Measurements from ENCODE around the gene KRT25.

Gene KRT25

GRCh38 chr17:40718930-40719329 lies 36.2 kb downstream of the KRT25 start:
- Histone ChIP-seq H3K27me3 (ENCODE audit: low read depth, low read length) (no peaks in the 10 kb centered on the region), H3K4me1 (ENCODE audit: control insufficient read depth in 1 of 2, insufficient read depth in 2 of 2, low read length in 2 of 2) (no peaks in the 10 kb centered on the region)

GRCh38 chr17:40717776-40718175 lies 37.4 kb downstream of the KRT25 start:
- Histone ChIP-seq H3K4me1 (ENCODE audit: control insufficient read depth in 1 of 2, insufficient read depth in 2 of 2, low read length in 2 of 2) (no peaks in the 10 kb centered on the region), H3K27me3 (ENCODE audit: low read depth, low read length) (no peaks in the 10 kb centered on the region), H3K9me3 (ENCODE audit: control insufficient read depth in 1 of 2, low read length in 2 of 2) (no peaks in the 10 kb centered on the region), H3K36me3 (ENCODE audit: control insufficient read depth in 1 of 2, insufficient read depth in 2 of 2, low read length in 2 of 2) (no peaks in the 10 kb centered on the region), H3K27ac (ENCODE audit: low read length) (no peak overlapping the region), H3K4me3 (ENCODE audit: low read depth in 1 of 2, low read length in 2 of 2) (no peak overlapping the region)

More at GRCh38 chr17:40718930-40719329, 36.2 kb downstream of the KRT25 start:
- H3K9me3 ChIP-seq (ENCODE audit: control insufficient read depth in 1 of 2, low read length in 2 of 2) = no peaks in the 10 kb centered on the region
- no peaks in the 10 kb centered on the region for H3K36me3 ChIP-seq (ENCODE audit: control insufficient read depth in 1 of 2, insufficient read depth in 2 of 2, low read length in 2 of 2)
- H3K4me3 ChIP-seq (ENCODE audit: low read depth in 1 of 2, low read length in 2 of 2) = no peak overlapping the region
- H3K27ac ChIP-seq (ENCODE audit: low read length) = no peak overlapping the region

- Histone ChIP-seq H3K27ac (ENCODE audit: low read length) (no peak overlapping the region), H3K9me3 (ENCODE audit: control insufficient read depth in 1 of 2, low read length in 2 of 2) (no peaks in the 10 kb centered on the region), H3K4me1 (ENCODE audit: control insufficient read depth in 1 of 2, insufficient read depth in 2 of 2, low read length in 2 of 2) (no peaks in the 10 kb centered on the region), H3K4me3 (ENCODE audit: low read depth in 1 of 2, low read length in 2 of 2) (no peak overlapping the region), H3K36me3 (ENCODE audit: control insufficient read depth in 1 of 2, insufficient read depth in 2 of 2, low read length in 2 of 2) (no peaks in the 10 kb centered on the region), H3K27me3 (ENCODE audit: low read depth, low read length) (no peaks in the 10 kb centered on the region)
These were observed 40.7 kb downstream of the KRT25 start for GRCh38 chr17:40714473-40714872.

GRCh38 chr17:40707745-40708144 lies 47.4 kb downstream of the KRT25 start:
- Histone ChIP-seq H3K27me3 (ENCODE audit: low read depth, low read length) (no peaks in the 10 kb centered on the region), H3K9me3 (ENCODE audit: control insufficient read depth in 1 of 2, low read length in 2 of 2) (no peaks in the 10 kb centered on the region), H3K4me1 (ENCODE audit: control insufficient read depth in 1 of 2, insufficient read depth in 2 of 2, low read length in 2 of 2) (no peaks in the 10 kb centered on the region), H3K36me3 (ENCODE audit: control insufficient read depth in 1 of 2, insufficient read depth in 2 of 2, low read length in 2 of 2) (no peaks in the 10 kb centered on the region), H3K27ac (ENCODE audit: low read length) (no peak overlapping the region), H3K4me3 (ENCODE audit: low read depth in 1 of 2, low read length in 2 of 2) (no peak overlapping the region)

GRCh38 chr17:40705584-40705983 lies 49.5 kb downstream of the KRT25 start:
- Histone ChIP-seq H3K27ac (ENCODE audit: low read length) (no peak overlapping the region), H3K4me3 (ENCODE audit: low read depth in 1 of 2, low read length in 2 of 2) (no peak overlapping the region), H3K4me1 (ENCODE audit: control insufficient read depth in 1 of 2, insufficient read depth in 2 of 2, low read length in 2 of 2) (no peaks in the 10 kb centered on the region), H3K9me3 (ENCODE audit: control insufficient read depth in 1 of 2, low read length in 2 of 2) (no peaks in the 10 kb centered on the region), H3K27me3 (ENCODE audit: low read depth, low read length) (no peaks in the 10 kb centered on the region), H3K36me3 (ENCODE audit: control insufficient read depth in 1 of 2, insufficient read depth in 2 of 2, low read length in 2 of 2) (no peaks in the 10 kb centered on the region)

- peaks cover 0 to 3% of the 10 kb centered on the region in 2 donors for H3K4me1 ChIP-seq (ENCODE audit: control insufficient read depth in 1 of 2, insufficient read depth in 2 of 2, low read length in 2 of 2)
- no peak within 1 kb of the TSS for H3K4me3 ChIP-seq (ENCODE audit: low read depth in 1 of 2, low read length in 2 of 2)
- H3K27me3 ChIP-seq (ENCODE audit: low read depth, low read length) = no peaks in the 10 kb centered on the region
- no peaks in the 10 kb centered on the region for H3K9me3 ChIP-seq (ENCODE audit: control insufficient read depth in 1 of 2, low read length in 2 of 2)
- no peak within 1 kb of the TSS for H3K27ac ChIP-seq (ENCODE audit: low read length)
- no peaks in the 10 kb centered on the region for H3K36me3 ChIP-seq (ENCODE audit: control insufficient read depth in 1 of 2, insufficient read depth in 2 of 2, low read length in 2 of 2)
These were observed 51.5 kb downstream of the KRT25 start, which contains the start of gene KRT24 for GRCh38 chr17:40703652-40704051. Gene KRT24 (minus strand): TSS chr17:40703752. CDS start chr17:40703693, 59 bp downstream.

GRCh38 chr17:40702271-40702670 lies 52.9 kb downstream of the KRT25 start:
- peaks cover 0 to 3% of the 10 kb centered on the region in 2 donors for H3K4me1 ChIP-seq (ENCODE audit: control insufficient read depth in 1 of 2, insufficient read depth in 2 of 2, low read length in 2 of 2)
- no peaks in the 10 kb centered on the region for H3K36me3 ChIP-seq (ENCODE audit: control insufficient read depth in 1 of 2, insufficient read depth in 2 of 2, low read length in 2 of 2)
- no peak overlapping the region for H3K27ac ChIP-seq (ENCODE audit: low read length)
- no peaks in the 10 kb centered on the region for H3K9me3 ChIP-seq (ENCODE audit: control insufficient read depth in 1 of 2, low read length in 2 of 2)
- H3K27me3 ChIP-seq (ENCODE audit: low read depth, low read length) = no peaks in the 10 kb centered on the region
- H3K4me3 ChIP-seq (ENCODE audit: low read depth in 1 of 2, low read length in 2 of 2) = no peak overlapping the region

- Histone ChIP-seq H3K4me1 (ENCODE audit: control insufficient read depth in 1 of 2, insufficient read depth in 2 of 2, low read length in 2 of 2) (peaks cover 0 to 3% of the 10 kb centered on the region in 2 donors), H3K27ac (ENCODE audit: low read length) (no peak overlapping the region), H3K9me3 (ENCODE audit: control insufficient read depth in 1 of 2, low read length in 2 of 2) (no peaks in the 10 kb centered on the region), H3K4me3 (ENCODE audit: low read depth in 1 of 2, low read length in 2 of 2) (no peak overlapping the region), H3K27me3 (ENCODE audit: low read depth, low read length) (no peaks in the 10 kb centered on the region), H3K36me3 (ENCODE audit: control insufficient read depth in 1 of 2, insufficient read depth in 2 of 2, low read length in 2 of 2) (no peaks in the 10 kb centered on the region)
These were observed 55.3 kb downstream of the KRT25 start for GRCh38 chr17:40699853-40700252.

GRCh38 chr17:40699371-40699770 lies 55.8 kb downstream of the KRT25 start:
- Histone ChIP-seq H3K27me3 (ENCODE audit: low read depth, low read length) (no peaks in the 10 kb centered on the region), H3K4me1 (ENCODE audit: control insufficient read depth in 1 of 2, insufficient read depth in 2 of 2, low read length in 2 of 2) (peaks cover 0 to 3% of the 10 kb centered on the region in 2 donors), H3K36me3 (ENCODE audit: control insufficient read depth in 1 of 2, insufficient read depth in 2 of 2, low read length in 2 of 2) (no peaks in the 10 kb centered on the region), H3K9me3 (ENCODE audit: control insufficient read depth in 1 of 2, low read length in 2 of 2) (no peaks in the 10 kb centered on the region), H3K4me3 (ENCODE audit: low read depth in 1 of 2, low read length in 2 of 2) (no peak overlapping the region), H3K27ac (ENCODE audit: low read length) (no peak overlapping the region)

All from muscle layer of duodenum (tissue), 2 donors.